ENCODE results near the gene PM20D1. TPM values are rescaled to one million over a fixed set of nuclear protein-coding genes. Genes with fewer than 3 reads are reported as not detected.
"Not testable (repeated sequence)": the region's sequence is repeated elsewhere in the genome, so short reads cannot be mapped to it uniquely, and the experiment has no call there.

PM20D1 gene
- total RNA-seq, 6 experiments from 2014 or later: not detected

GRCh38 chr1:205883792-205884191 is 33.9 kb upstream of the PM20D1 start:
- no peak overlapping the region for H3K27ac Mint-ChIP-seq
- H3K9me3 Mint-ChIP-seq: no peaks in the 10 kb centered on the region; the same call in 1 of the 2 replicates
- no peak for TF ChIP-seq CTCF (IDR thresholded peaks at IDR 0.05)
- DNase-seq: no peak
- H3K4me1 Mint-ChIP-seq (ENCODE audit: low read depth): no peaks in the 10 kb centered on the region
- H3K4me3 Mint-ChIP-seq: no peak overlapping the region
- H3K27me3 Mint-ChIP-seq (ENCODE audit: insufficient read depth): peaks cover 14% of the 10 kb centered on the region; the same call in 1 of the 2 replicates
- H3K36me3 Mint-ChIP-seq (ENCODE audit: low read depth): no peaks in the 10 kb centered on the region; the same call in 1 of the 2 replicates

- H3K27ac Mint-ChIP-seq: no peak overlapping the region
- H3K4me3 Mint-ChIP-seq: no peak overlapping the region
- H3K27me3 Mint-ChIP-seq (ENCODE audit: insufficient read depth): peaks cover 22% of the 10 kb centered on the region
- TF ChIP-seq CTCF (IDR thresholded peaks at IDR 0.05): no peak
- H3K36me3 Mint-ChIP-seq (ENCODE audit: low read depth): no peaks in the 10 kb centered on the region; the same call in 1 of the 2 replicates
- no peaks in the 10 kb centered on the region; the same call in 1 of the 2 replicates for H3K9me3 Mint-ChIP-seq
- no peaks in the 10 kb centered on the region for H3K4me1 Mint-ChIP-seq (ENCODE audit: low read depth)
- no peak for DNase-seq
Observed at GRCh38 chr1:205880923-205881322, 31.0 kb upstream of the PM20D1 start.

- Mint-ChIP-seq H3K4me1 (ENCODE audit: low read depth) (no peaks in the 10 kb centered on the region), H3K36me3 (ENCODE audit: low read depth) (no peaks in the 10 kb centered on the region; the same call in 1 of the 2 replicates), H3K4me3 (no peak overlapping the region), H3K27ac (no peak overlapping the region), H3K27me3 (ENCODE audit: insufficient read depth) (peaks cover 22% of the 10 kb centered on the region), H3K9me3 (no peaks in the 10 kb centered on the region; the same call in 1 of the 2 replicates)
- TF ChIP-seq CTCF (IDR thresholded peaks at IDR 0.05): no peak
- DNase-seq: no peak
Observed at GRCh38 chr1:205879974-205880373, 30.0 kb upstream of the PM20D1 start.

GRCh38 chr1:205878026-205878425 is 28.1 kb upstream of the PM20D1 start:
- Mint-ChIP-seq H3K27me3 (ENCODE audit: insufficient read depth) (peaks cover 21% of the 10 kb centered on the region), H3K27ac (no peak overlapping the region), H3K9me3 (no peaks in the 10 kb centered on the region; the same call in 1 of the 2 replicates), H3K4me1 (ENCODE audit: low read depth) (no peaks in the 10 kb centered on the region), H3K36me3 (ENCODE audit: low read depth) (no peaks in the 10 kb centered on the region; the same call in 1 of the 2 replicates), H3K4me3 (no peak overlapping the region)
- DNase-seq: no peak
- no peak for TF ChIP-seq CTCF (IDR thresholded peaks at IDR 0.05)

- H3K27me3 Mint-ChIP-seq (ENCODE audit: insufficient read depth); H3K36me3 Mint-ChIP-seq (ENCODE audit: low read depth); H3K27ac Mint-ChIP-seq; H3K4me3 Mint-ChIP-seq; DNase-seq; H3K9me3 Mint-ChIP-seq; H3K4me1 Mint-ChIP-seq (ENCODE audit: low read depth): not testable (repeated sequence)
Observed at GRCh38 chr1:205873148-205873547, 23.2 kb upstream of the PM20D1 start.

GRCh38 chr1:205870236-205870635 is 20.3 kb upstream of the PM20D1 start:
- no peak for DNase-seq
- Mint-ChIP-seq H3K36me3 (ENCODE audit: low read depth) (no peaks in the 10 kb centered on the region; the same call in 1 of the 2 replicates), H3K4me1 (ENCODE audit: low read depth) (no peaks in the 10 kb centered on the region), H3K27me3 (ENCODE audit: insufficient read depth) (peaks cover 6% of the 10 kb centered on the region), H3K9me3 (no peaks in the 10 kb centered on the region), H3K27ac (no peak overlapping the region), H3K4me3 (no peak overlapping the region)
- TF ChIP-seq CTCF (IDR thresholded peaks at IDR 0.05): no peak

Data from HFFc6 (cell line).